HG03460 (cell line): ENCODE measurements around the gene SNAP25.

Experiments used
- ATAC-seq: cut with Tn5 transposase; IDR thresholded peaks from one replicate; pipeline ENCODE4 v1.9.1; 2021; ENCODE audit not compliant: unreplicated experiment

Gene SNAP25

GRCh38 chr20:10300582-10301446 is 82.2 kb downstream of the SNAP25 start:
- no peak for ATAC-seq

DNA sequence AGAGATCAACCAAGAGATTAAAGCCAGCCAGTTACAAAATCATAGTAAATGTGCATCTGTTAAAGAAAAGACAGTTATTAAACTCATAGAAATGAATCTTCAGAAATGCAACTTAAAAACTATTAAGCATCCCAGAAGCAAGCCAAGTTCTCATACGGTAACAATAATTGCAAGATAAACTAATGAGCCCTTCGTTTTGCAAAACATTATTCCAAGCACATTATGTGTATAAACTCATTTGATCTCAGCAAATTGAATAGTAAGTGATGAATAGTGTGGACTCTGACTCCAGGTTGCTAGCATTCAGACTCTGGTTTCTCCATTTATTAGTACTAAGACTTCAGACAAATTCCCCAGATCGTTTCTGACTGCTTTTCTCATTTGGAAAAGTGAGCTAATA is 85.2 kb downstream of the SNAP25 start:
- ATAC-seq: no peak

DNA sequence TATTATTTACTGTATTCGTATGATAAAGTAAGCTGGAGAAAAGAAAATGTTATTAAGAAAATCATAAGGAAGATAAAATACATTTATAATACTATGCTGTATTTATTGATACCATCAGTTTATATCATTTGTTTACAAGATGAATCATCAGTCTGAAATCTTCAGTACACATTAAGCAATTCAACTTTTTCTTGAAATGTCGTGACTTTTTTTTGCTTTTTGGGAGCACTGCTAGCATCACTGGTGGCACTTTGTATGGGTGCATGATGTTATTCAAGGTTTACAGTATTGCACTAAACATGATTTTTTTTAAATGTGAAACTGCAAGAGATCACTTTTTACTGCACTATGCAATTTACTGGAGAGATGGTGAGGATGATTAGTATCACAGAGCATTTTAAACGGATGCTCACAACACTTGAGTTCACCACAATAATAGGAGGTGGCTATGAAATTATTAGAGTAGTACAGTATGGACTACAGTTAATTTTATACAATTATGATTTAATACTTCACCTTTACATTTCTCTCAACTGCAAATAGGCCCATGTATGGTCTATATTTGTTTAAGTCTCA is 85.9 kb downstream of the SNAP25 start:
- no peak for ATAC-seq

GRCh38 chr20:10306440-10307358 is 88.1 kb downstream of the SNAP25 start:
- no peak for ATAC-seq

GRCh38 chr20:10307359-10307735 is 88.7 kb downstream of the SNAP25 start:
- ATAC-seq: no peak

- ATAC-seq: no peak
These were observed 90.0 kb downstream of the SNAP25 start for GRCh38 chr20:10308652-10309051.

- ATAC-seq: no peak
These were observed 90.7 kb downstream of the SNAP25 start for GRCh38 chr20:10309326-10309725.

- ATAC-seq: no peak
These were observed 93.5 kb downstream of the SNAP25 start for GRCh38 chr20:10312111-10312510.

GRCh38 chr20:10313215-10313614 is 94.6 kb downstream of the SNAP25 start:
- ATAC-seq: no peak

- no peak for ATAC-seq
These were observed 95.1 kb downstream of the SNAP25 start for GRCh38 chr20:10313701-10314100.

DNA sequence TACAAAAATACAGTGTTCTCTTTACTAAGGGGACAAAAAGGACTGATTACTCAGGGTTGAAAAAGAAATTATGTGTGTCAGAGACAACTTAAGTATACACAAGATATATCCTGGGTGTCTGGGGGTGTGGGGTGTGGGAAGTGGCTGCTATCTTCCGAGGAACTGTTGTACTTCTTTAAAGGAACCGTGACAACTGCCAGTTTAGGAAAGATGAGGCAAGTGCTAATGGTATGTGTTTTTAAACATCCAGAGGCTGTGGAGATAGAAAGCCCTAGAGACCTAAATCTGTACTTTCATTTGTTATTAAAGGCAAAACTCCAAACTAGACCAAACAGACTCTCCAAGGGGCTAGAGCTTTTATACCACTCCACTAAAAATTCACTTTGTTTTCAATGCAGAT is 95.6 kb downstream of the SNAP25 start:
- no peak for ATAC-seq

- ATAC-seq: no peak
These were observed 96.5 kb downstream of the SNAP25 start for GRCh38 chr20:10315138-10315537.

GRCh38 chr20:10316582-10316981 is 98.0 kb downstream of the SNAP25 start:
- no peak for ATAC-seq

- no peak for ATAC-seq
These were observed 99.8 kb downstream of the SNAP25 start for GRCh38 chr20:10318291-10319024.

DNA sequence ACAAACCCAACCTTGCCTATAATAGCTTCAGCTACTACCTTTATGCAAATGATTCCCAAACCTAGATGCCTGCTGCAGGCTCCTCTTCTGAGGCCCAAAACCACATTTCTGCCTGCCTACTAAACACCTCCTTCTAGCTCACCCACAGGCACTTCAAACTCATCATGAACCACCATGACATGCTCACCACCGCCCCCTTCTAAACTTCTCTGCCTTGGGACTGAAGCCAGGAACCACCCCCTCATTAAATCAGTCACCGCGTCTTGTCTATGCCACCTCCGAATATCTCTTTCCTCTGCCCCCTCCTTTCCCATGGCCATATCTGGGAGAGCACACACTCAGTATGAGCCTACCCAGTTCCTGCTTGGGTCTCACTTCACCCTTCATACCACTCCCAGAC is 101.2 kb downstream of the SNAP25 start:
- no peak for ATAC-seq

DNA sequence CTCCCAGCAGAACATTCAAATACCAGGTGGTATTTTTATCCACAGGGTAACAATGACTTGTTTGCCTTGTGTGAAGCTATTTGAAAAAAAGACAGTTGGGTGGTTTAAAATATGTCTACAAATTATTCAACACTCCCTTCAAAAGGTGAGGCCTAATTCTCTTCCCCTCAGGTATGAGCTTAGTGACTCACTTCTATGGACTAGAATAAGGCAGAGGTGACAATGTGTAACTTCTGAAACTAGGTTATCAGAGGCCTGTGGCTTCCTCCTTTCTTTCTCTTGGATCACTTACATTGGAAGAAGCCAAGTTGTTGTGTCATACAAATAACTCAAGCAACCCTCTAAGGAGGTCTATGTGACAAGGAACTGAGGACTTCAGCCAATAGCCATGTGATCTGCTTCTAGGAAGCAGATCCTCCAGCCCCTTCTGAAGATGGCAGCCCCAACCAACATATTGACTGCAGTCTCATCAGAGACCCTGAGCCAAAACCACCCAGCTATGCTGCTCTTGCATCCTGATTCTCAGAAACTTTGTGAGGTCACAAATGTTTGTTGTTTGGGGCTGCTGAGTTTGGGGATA is 102.6 kb downstream of the SNAP25 start:
- no peak for ATAC-seq

DNA sequence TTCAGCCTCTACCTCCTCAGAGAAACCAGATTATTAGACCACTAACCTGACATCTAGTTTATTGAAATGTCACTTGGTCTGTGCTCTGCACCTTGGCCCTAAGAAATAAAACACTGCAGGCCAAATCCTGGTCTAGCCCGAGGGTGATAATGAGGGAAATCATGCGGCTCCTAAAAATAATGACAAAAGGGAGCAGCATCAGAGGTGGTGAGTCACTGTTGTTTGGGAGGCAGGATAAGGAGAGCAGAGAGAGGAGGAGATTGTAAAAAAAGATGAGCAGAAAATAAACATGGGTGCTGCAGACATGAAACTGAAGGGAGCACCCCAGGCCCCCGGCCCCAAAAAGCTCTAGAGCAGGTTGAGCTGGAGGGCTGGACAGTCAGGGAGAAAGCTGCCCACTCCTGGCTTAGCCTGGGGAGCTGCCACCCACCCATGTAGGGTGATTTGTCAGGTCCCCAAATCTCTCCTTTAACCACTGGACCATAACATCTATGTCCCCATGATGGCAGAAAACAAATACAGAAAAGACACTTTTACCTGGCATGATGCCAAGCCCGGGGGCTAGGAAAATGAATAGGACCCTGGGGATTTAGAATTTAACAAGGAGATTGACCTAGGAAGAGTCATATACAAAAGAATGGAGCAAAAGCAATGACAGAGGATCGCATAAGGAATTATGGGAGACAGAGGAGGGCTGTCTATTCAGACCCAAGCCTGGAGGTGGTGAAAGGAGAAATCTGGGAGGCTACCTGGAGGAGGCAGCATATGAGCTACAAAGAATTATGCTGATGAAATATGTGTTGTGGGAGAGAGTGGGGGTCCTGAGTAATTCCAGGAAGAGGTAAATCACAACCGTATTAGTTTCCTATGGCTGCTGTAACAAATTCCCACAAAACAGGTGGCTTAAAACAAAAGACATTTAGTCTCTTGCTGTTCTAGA is 103.7 kb downstream of the SNAP25 start:
- ATAC-seq: no peak

GRCh38 chr20:10323729-10324128 is 105.1 kb downstream of the SNAP25 start:
- no peak for ATAC-seq

- ATAC-seq: no peak
These were observed 105.7 kb downstream of the SNAP25 start for GRCh38 chr20:10324198-10324847.
